Right renal cortex interstitium (tissue), 3 donors: Measurements from ENCODE around the gene VPS26A. TPM values are rescaled to one million over a fixed set of nuclear protein-coding genes. Genes with fewer than 3 reads are reported as not detected.
"Not testable (repeated sequence)": the region's sequence is repeated elsewhere in the genome, so short reads cannot be mapped to it uniquely, and the experiment has no call there.

Experiments used
- DNase-seq, 3 donors: peaks; one replicate each; pipeline ENCODE4 v3.0.0-alpha.2; 2013; ENCODE audit warnings: low read depth in 3 of 3, low spot score in 2 of 3
- polyA plus RNA-seq, 3 donors: library from polyadenylated mRNA; unstranded; fragments of 120-200 nt; gene quantifications; one replicate each; pipeline ENCODE4 v1.2.1, GENCODE V29; 2013; ENCODE audit not compliant: insufficient read length in 3 of 3

Gene VPS26A
- polyA plus RNA-seq, 3 donors: 85.5 to 95.3 (median 89.2) TPM

GRCh38 chr10:69101451-69102095 is 22.4 kb upstream of the VPS26A start:
- no peak for DNase-seq

- DNase-seq: no peak
Measured at GRCh38 chr10:69102440-69102839, 21.5 kb upstream of the VPS26A start.

GRCh38 chr10:69103784-69104183 is 20.2 kb upstream of the VPS26A start:
- DNase-seq: no peak

- DNase-seq: no peak
Measured at GRCh38 chr10:69104994-69105790, 18.8 kb upstream of the VPS26A start.

- DNase-seq: no peak
Measured at GRCh38 chr10:69107176-69107490, 16.8 kb upstream of the VPS26A start.

- no peak for DNase-seq
Measured at GRCh38 chr10:69107699-69108098, 16.3 kb upstream of the VPS26A start.

GRCh38 chr10:69119896-69120295 is 4.1 kb upstream of the VPS26A start:
- DNase-seq: no peak

GRCh38 chr10:69123306-69123746 is 652 bp upstream of the VPS26A start:
- DNase-seq: no peak

GRCh38 chr10:69124563-69125268 is 738 bp downstream of the VPS26A start:
- DNase-seq: peak; percentile 44 to 56 (median 50)

GRCh38 chr10:69125554-69125953 is 1.6 kb downstream of the VPS26A start:
- DNase-seq: no peak

GRCh38 chr10:69130251-69130650 is 6.3 kb downstream of the VPS26A start:
- DNase-seq: no peak

GRCh38 chr10:69139961-69140360 is 16.0 kb downstream of the VPS26A start:
- no peak for DNase-seq

GRCh38 chr10:69141304-69141703 is 17.3 kb downstream of the VPS26A start:
- DNase-seq: no peak

GRCh38 chr10:69142074-69142473 is 18.1 kb downstream of the VPS26A start:
- DNase-seq: not testable (repeated sequence)

- DNase-seq: no peak
Measured at GRCh38 chr10:69142983-69143382, 19.0 kb downstream of the VPS26A start.

- DNase-seq: no peak
Measured at GRCh38 chr10:69145329-69145728, 21.4 kb downstream of the VPS26A start.

GRCh38 chr10:69145864-69146263 is 21.9 kb downstream of the VPS26A start:
- no peak for DNase-seq

- DNase-seq: no peak
Measured at GRCh38 chr10:69146759-69147158, 22.8 kb downstream of the VPS26A start.

- no peak for DNase-seq
Measured at GRCh38 chr10:69151984-69152383, 28.0 kb downstream of the VPS26A start.

GRCh38 chr10:69153227-69153626 is 29.2 kb downstream of the VPS26A start:
- no peak for DNase-seq

GRCh38 chr10:69160809-69161241 is 36.8 kb downstream of the VPS26A start:
- DNase-seq: no peak

GRCh38 chr10:69168493-69168892 is 44.5 kb downstream of the VPS26A start:
- DNase-seq: no peak
